ENCODE results near the gene RTF2. TPM values are rescaled to one million over a fixed set of nuclear protein-coding genes. Genes with fewer than 3 reads are reported as not detected.

The RTF2 gene
- total RNA-seq, 1 donor from 2014 or later: 61.9 TPM

DNA sequence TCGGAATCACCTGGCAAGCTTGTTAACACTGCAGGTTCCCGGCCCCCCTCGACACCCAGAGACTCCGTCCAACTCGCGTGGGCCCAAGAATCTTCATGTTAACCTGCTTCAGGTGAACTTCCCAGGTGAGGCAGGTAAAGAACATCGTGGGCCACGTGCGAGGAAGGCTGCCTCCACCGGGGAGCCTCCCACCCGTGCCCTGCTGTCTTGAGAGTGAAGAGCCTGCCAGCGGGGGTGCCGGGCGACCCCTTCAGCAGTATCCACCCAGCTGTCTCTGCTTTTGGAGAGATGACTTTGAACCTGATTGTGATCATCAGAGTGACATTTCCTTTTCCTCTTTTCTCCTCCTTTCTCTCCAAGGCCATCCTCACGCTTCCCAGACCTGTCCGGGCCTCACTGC is 22.9 kb upstream of the RTF2 start:
- Mint-ChIP-seq H3K9me3 (no peaks in the 10 kb centered on the region), H3K4me1 (peaks cover 11% of the 10 kb centered on the region), H3K27ac (no peak overlapping the region), H3K27me3 (ENCODE audit: low read depth) (peaks cover 7% of the 10 kb centered on the region), H3K4me3 (no peak overlapping the region), H3K36me3 (no peaks in the 10 kb centered on the region)
- no peak for TF ChIP-seq CTCF (IDR thresholded peaks at IDR 0.05; ENCODE audit: unreplicated experiment)
- DNase-seq (ENCODE audit: low spot score in 2 of 2, unreplicated experiment in 2 of 2): no peak

DNA sequence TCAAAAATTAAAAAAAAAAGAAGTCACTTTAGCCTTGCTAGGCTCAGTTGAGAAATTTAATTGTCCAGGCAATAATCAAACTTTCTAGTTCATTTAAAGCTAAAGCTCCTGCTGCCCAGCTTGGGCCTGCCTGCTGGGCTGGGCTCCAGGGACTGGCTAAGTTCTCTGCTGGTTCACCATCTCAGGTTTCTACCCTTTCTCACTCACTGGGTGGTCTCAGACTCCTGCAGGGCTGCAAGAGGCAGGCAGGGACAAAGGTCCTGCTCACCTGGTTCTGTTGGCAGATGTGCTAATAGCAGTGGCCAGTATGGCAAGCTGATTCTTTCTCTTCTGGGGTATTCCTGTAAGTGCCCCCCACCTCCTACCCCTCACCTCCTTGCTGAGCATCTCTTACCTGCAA is 21.2 kb upstream of the RTF2 start:
- peaks cover 17% of the 10 kb centered on the region for H3K27me3 Mint-ChIP-seq (ENCODE audit: low read depth)
- no peak overlapping the region for H3K4me3 Mint-ChIP-seq
- no peak for TF ChIP-seq CTCF (IDR thresholded peaks at IDR 0.05; ENCODE audit: unreplicated experiment)
- no peaks in the 10 kb centered on the region for H3K36me3 Mint-ChIP-seq
- H3K4me1 Mint-ChIP-seq: peaks cover 3% of the 10 kb centered on the region
- peak in 1 of 2 experiments; percentile 16 for DNase-seq (ENCODE audit: low spot score in 2 of 2, unreplicated experiment in 2 of 2)
- no peak overlapping the region for H3K27ac Mint-ChIP-seq
- no peaks in the 10 kb centered on the region for H3K9me3 Mint-ChIP-seq

DNA sequence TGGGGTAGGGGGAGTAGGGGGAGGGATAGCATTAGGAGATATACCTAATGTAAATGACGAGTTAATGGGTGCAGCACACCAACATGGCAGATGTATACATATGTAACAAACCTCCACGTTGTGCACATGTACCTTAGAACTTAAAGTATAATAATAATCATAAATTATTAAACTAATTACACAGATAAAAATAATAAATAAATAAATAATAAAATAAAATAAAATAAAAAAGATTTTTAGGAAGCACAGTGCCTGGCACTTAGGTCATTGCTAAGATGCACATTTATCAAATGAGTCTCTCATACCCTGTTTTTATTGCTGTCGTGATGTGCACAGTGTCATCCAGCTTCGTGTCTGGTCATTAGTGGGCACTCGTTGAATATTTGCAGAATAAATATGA is 19.0 kb upstream of the RTF2 start:
- no peak for DNase-seq (ENCODE audit: low spot score in 2 of 2, unreplicated experiment in 2 of 2)
- Mint-ChIP-seq H3K4me1 (no peaks in the 10 kb centered on the region), H3K4me3 (no peak overlapping the region), H3K9me3 (no peaks in the 10 kb centered on the region), H3K27ac (no peak overlapping the region), H3K27me3 (ENCODE audit: low read depth) (peaks cover 23% of the 10 kb centered on the region), H3K36me3 (no peaks in the 10 kb centered on the region)
- TF ChIP-seq CTCF (IDR thresholded peaks at IDR 0.05; ENCODE audit: unreplicated experiment): no peak

DNA sequence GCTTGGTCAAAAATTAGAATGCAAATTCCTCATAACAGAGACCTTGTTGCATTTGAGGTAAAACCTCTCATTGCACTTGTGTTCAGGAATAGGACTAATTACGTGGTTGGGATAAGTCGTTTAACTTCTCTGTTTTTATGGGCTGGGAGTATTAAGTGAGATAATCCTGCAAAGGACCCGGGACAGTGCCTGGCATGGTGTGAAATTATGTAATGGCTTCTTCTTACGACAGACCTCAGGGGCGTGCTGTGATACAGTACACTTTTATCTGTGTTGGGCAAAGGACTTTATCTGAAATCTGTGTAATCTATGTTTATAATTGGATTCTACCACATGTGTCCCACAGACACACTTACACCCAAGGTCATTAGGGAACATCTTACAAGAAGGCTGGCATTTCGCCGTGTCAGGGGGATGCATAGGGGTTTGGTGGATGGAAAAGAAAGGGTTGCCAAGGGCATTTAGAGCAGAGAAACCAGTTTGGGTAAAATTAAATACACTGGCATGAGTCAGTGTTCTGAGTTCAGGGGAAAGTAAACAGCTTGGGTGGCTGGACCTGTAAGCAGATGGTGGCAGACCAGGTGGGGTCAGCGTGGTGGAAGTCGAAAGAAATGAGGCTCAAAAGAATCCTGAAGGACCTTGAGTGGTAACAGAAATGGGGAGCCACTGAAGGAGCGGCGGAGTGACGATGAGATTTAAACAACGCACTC is 17.2 kb upstream of the RTF2 start:
- peaks cover 19% of the 10 kb centered on the region for H3K27me3 Mint-ChIP-seq (ENCODE audit: low read depth)
- H3K4me1 Mint-ChIP-seq: no peaks in the 10 kb centered on the region
- no peak for DNase-seq (ENCODE audit: low spot score in 2 of 2, unreplicated experiment in 2 of 2)
- H3K4me3 Mint-ChIP-seq: no peak overlapping the region
- H3K36me3 Mint-ChIP-seq: no peaks in the 10 kb centered on the region
- H3K9me3 Mint-ChIP-seq: no peaks in the 10 kb centered on the region
- TF ChIP-seq CTCF (IDR thresholded peaks at IDR 0.05; ENCODE audit: unreplicated experiment): no peak
- H3K27ac Mint-ChIP-seq: no peak overlapping the region

GRCh38 chr20:56453352-56453751 is 15.1 kb upstream of the RTF2 start:
- Mint-ChIP-seq H3K9me3 (no peaks in the 10 kb centered on the region), H3K27ac (no peak overlapping the region), H3K27me3 (ENCODE audit: low read depth) (peaks cover 26% of the 10 kb centered on the region), H3K4me1 (no peaks in the 10 kb centered on the region), H3K4me3 (no peak overlapping the region), H3K36me3 (no peaks in the 10 kb centered on the region)
- DNase-seq (ENCODE audit: low spot score in 2 of 2, unreplicated experiment in 2 of 2): no peak
- no peak for TF ChIP-seq CTCF (IDR thresholded peaks at IDR 0.05; ENCODE audit: unreplicated experiment)
